GM18858 (cell line): ENCODE data around the gene VSTM5.

Source experiments
- ATAC-seq: cut with Tn5 transposase; IDR thresholded peaks from one replicate; pipeline ENCODE4 v1.9.1; 2021; ENCODE audit not compliant: unreplicated experiment

The VSTM5 gene

GRCh38 chr11:93843906-93844305 is 6.5 kb downstream of the VSTM5 start:
- no peak for ATAC-seq

GRCh38 chr11:93842461-93842860 is 8.0 kb downstream of the VSTM5 start:
- ATAC-seq = no peak

- no peak for ATAC-seq
Observed at GRCh38 chr11:93842034-93842433, 8.4 kb downstream of the VSTM5 start.

- no peak for ATAC-seq
Observed at GRCh38 chr11:93841446-93841845, 9.0 kb downstream of the VSTM5 start.

GRCh38 chr11:93840981-93841380 is 9.4 kb downstream of the VSTM5 start:
- no peak for ATAC-seq

GRCh38 chr11:93840180-93840579 is 10.2 kb downstream of the VSTM5 start:
- ATAC-seq = no peak

GRCh38 chr11:93838967-93839366 is 11.5 kb downstream of the VSTM5 start:
- no peak for ATAC-seq

- no peak for ATAC-seq
Observed at GRCh38 chr11:93832780-93833179, 17.6 kb downstream of the VSTM5 start.

- no peak for ATAC-seq
Observed at GRCh38 chr11:93831343-93832127, 18.9 kb downstream of the VSTM5 start.

GRCh38 chr11:93829598-93829997 is 20.8 kb downstream of the VSTM5 start:
- ATAC-seq = no peak

GRCh38 chr11:93827363-93827762 is 23.1 kb downstream of the VSTM5 start:
- ATAC-seq = no peak

- ATAC-seq = no peak
Observed at GRCh38 chr11:93823210-93823609, 27.2 kb downstream of the VSTM5 start.

GRCh38 chr11:93822359-93822758 is 28.1 kb downstream of the VSTM5 start:
- no peak for ATAC-seq

GRCh38 chr11:93821617-93822016 is 28.8 kb downstream of the VSTM5 start:
- ATAC-seq = no peak

- no peak for ATAC-seq
Observed at GRCh38 chr11:93820847-93821246, 29.6 kb downstream of the VSTM5 start.

GRCh38 chr11:93819966-93820695 is 30.3 kb downstream of the VSTM5 start:
- ATAC-seq = no peak

GRCh38 chr11:93817426-93818348 is 32.7 kb downstream of the VSTM5 start:
- no peak for ATAC-seq

GRCh38 chr11:93814966-93815633 is 35.3 kb downstream of the VSTM5 start:
- no peak for ATAC-seq

- no peak for ATAC-seq
Observed at GRCh38 chr11:93813974-93814373, 36.4 kb downstream of the VSTM5 start.

GRCh38 chr11:93807980-93808379 is 42.4 kb downstream of the VSTM5 start:
- ATAC-seq = no peak

- no peak for ATAC-seq
Observed at GRCh38 chr11:93804879-93805278, 45.5 kb downstream of the VSTM5 start.
